Lower leg skin (tissue), 3 donors: ENCODE data around the gene BTBD1.

Source experiments
- CTCF ChIP-seq, 3 donors: fragments of 450-650 bp; IDR thresholded peaks; one replicate each; pipeline ENCODE4 v1.5.1; 2016; ENCODE audit warnings: antibody characterized with exemption in 3 of 3, mild to moderate bottlenecking in 3 of 3, moderate library complexity in 2 of 3
- POLR2A ChIP-seq, 2 donors: fragments of 450-650 bp; IDR thresholded peaks; one replicate each; pipeline ENCODE4 v1.6.1; 2016 to 2017; ENCODE audit warnings: antibody characterized with exemption in 2 of 2, mild to moderate bottlenecking in 1 of 2, moderate library complexity in 1 of 2

GRCh38 chr15:83088876-83089275 is 21.8 kb upstream of the BTBD1 start:
- no peak for TF ChIP-seq CTCF (IDR thresholded peaks at IDR 0.05)
- no peak for TF ChIP-seq POLR2A (IDR thresholded peaks at IDR 0.05)
